ENCODE data around the gene SLCO2A1. TPM values are rescaled to one million over a fixed set of nuclear protein-coding genes. Genes with fewer than 3 reads are reported as not detected.

Gene SLCO2A1
- total and polyA plus RNA-seq, 8 donors = 1.9 to 121 (median 8.8) TPM

DNA sequence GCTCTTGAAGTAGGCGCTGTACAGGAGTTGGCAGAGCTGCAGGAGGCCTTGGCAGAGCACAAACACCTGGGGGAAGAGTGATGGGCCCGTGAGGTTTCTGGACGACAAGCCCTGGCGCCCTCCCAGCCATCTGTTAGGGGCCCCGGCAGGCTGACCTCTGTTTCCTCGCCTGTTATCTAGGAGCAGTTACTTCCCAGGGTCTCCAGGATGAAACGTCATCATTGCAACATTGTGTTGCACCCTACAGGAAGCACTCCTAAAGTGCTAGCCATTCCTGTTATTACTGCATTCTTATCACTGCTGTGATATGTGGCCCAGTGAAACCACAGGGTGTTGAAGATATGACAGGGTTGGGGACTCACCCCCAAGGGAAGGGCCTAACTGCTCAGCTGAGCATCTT, 50.2 kb downstream of the SLCO2A1 start:
- WGBS, 5 donors = 51 to 62% (median 54%) methylated on average over 7 of the region's 7 CpGs
- Histone ChIP-seq H3K4me1 (no peaks in the 10 kb centered on the region), H3K9me3 (no peaks in the 10 kb centered on the region), H3K36me3 (no peaks in the 10 kb centered on the region), H3K27me3 (no peaks in the 10 kb centered on the region), H3K4me3 (no peak overlapping the region), H3K27ac (no peak overlapping the region)
- intact Hi-C loops (cut with DNase I; ENCODE audit: low total_unique reads) = no loop called here
- no peak for TF ChIP-seq EP300 (IDR thresholded peaks at IDR 0.05)
- no peak for TF ChIP-seq POLR2A (IDR thresholded peaks at IDR 0.05)
- TF ChIP-seq POLR2AphosphoS5 (IDR thresholded peaks at IDR 0.05) = no peak
- TF ChIP-seq, protein P1, sequence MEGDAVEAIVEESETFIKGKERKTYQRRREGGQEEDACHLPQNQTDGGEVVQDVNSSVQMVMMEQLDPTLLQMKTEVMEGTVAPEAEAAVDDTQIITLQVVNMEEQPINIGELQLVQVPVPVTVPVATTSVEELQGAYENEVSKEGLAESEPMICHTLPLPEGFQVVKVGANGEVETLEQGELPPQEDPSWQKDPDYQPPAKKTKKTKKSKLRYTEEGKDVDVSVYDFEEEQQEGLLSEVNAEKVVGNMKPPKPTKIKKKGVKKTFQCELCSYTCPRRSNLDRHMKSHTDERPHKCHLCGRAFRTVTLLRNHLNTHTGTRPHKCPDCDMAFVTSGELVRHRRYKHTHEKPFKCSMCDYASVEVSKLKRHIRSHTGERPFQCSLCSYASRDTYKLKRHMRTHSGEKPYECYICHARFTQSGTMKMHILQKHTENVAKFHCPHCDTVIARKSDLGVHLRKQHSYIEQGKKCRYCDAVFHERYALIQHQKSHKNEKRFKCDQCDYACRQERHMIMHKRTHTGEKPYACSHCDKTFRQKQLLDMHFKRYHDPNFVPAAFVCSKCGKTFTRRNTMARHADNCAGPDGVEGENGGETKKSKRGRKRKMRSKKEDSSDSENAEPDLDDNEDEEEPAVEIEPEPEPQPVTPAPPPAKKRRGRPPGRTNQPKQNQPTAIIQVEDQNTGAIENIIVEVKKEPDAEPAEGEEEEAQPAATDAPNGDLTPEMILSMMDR (IDR thresholded peaks at IDR 0.05) = no peak
- DNase-seq = peak in 1 of 2 donors; percentile 25

DNA sequence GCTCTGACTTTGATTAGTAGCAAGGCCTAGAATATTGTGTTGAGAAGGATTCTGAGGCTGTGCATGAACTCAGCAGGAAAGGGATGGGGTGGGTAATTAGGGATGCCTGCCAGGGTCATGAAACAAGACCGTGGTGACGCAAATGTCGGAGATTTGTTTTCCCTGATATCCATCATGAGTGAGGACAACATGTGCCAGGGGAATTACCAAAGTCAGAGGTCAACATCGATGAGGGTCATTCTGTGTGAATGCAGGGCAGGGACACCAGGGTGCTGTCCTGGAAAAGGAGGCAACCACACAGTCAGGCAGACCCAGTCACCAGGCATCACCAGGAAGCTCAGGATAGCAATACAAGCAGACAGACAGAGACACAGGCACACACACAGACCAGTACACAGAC, 52.2 kb downstream of the SLCO2A1 start:
- H3K36me3 ChIP-seq = no peaks in the 10 kb centered on the region
- intact Hi-C loops (cut with DNase I; ENCODE audit: low total_unique reads) = no loop called here
- H3K27me3 ChIP-seq = no peaks in the 10 kb centered on the region
- H3K4me1 ChIP-seq = no peaks in the 10 kb centered on the region
- TF ChIP-seq, protein P1 (IDR thresholded peaks at IDR 0.05) = no peak
- TF ChIP-seq EP300 (IDR thresholded peaks at IDR 0.05) (no peak), POLR2A (IDR thresholded peaks at IDR 0.05) (no peak), POLR2AphosphoS5 (IDR thresholded peaks at IDR 0.05) (no peak)
- no peaks in the 10 kb centered on the region for H3K9me3 ChIP-seq
- H3K27ac ChIP-seq = no peak overlapping the region
- 73 to 85% (median 80%) methylated on average over 4 of the region's 4 CpGs for WGBS, 5 donors
- no peak overlapping the region for H3K4me3 ChIP-seq
- no peak for DNase-seq

DNA sequence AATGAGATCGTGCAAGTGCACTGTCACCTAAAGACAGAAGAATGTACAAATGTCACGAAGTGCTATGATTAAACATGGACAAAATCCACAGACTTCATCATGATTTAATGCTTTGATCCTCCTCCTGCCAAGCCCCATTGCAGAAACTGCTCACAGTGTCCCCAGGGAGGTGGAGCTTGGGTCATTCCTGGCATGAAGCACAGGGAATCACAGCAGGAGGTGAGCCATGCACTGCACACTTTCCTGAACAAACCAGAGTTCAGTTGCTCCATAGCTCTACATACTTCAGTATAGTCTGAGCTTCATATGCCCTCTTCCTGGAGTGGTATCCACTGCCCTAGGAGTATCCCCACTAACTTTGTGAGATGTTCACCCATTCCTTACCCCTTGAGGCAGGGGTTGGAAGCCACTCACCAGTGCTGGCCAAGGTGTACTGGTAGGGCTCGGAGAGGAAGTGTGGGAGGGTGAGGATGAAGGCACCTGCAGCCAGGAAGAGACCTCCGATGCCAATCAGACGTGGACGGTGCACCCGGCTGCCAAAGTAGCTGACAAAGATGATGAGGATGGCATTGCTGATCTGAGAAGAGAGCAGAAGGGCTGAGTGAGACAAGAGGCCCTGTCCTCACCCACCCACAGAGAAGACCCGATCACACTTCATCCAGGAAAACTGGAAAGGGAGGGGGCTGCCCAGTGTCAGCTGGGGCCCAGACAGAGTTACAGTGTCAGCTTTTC, 56.3 kb downstream of the SLCO2A1 start:
- H3K27me3 ChIP-seq = no peaks in the 10 kb centered on the region
- no peaks in the 10 kb centered on the region for H3K36me3 ChIP-seq
- intact Hi-C loops (cut with DNase I; ENCODE audit: low total_unique reads) = no loop called here
- no peaks in the 10 kb centered on the region for H3K4me1 ChIP-seq
- no peak overlapping the region for H3K4me3 ChIP-seq
- no peak for DNase-seq
- 85 to 94% (median 90%) methylated on average over 8 of the region's 8 CpGs for WGBS, 5 donors
- peaks cover 0 to 6% (median 0%) of the 10 kb centered on the region in 4 donors for H3K9me3 ChIP-seq
- no peak for TF ChIP-seq POLR2AphosphoS5 (IDR thresholded peaks at IDR 0.05)
- TF ChIP-seq, protein P1 (IDR thresholded peaks at IDR 0.05) = no peak
- no peak for TF ChIP-seq POLR2A (IDR thresholded peaks at IDR 0.05)
- no peak for TF ChIP-seq EP300 (IDR thresholded peaks at IDR 0.05)
- H3K27ac ChIP-seq = no peak overlapping the region

DNA sequence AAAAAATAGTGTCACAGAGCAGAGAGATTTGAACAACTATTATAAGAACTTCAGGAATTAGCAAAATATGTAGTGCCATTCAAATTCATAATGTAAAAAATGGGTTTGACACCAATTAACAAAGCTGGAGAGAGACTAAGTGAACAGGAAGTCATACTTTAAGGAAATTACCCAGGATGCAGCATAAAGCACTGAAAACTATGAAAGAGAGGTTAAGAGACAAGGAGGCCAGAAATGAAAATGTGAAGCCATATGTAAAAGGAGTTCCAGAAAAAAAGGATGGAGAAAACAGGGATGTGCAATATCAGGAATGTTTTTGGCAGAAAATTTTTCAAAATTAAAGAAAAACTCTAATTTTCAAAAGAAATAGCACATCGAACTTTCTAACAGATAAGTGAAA, 57.6 kb downstream of the SLCO2A1 start:
- Histone ChIP-seq H3K36me3 (no peaks in the 10 kb centered on the region), H3K27me3 (no peaks in the 10 kb centered on the region), H3K27ac (no peak overlapping the region), H3K4me1 (no peaks in the 10 kb centered on the region), H3K4me3 (no peak overlapping the region), H3K9me3 (peaks cover 0 to 6% (median 0%) of the 10 kb centered on the region in 4 donors)
- no peak for DNase-seq
- WGBS, 5 donors = 92 to 98% (median 97%) methylated on average over 1 of the region's 1 CpG
- TF ChIP-seq POLR2A (IDR thresholded peaks at IDR 0.05) = no peak
- intact Hi-C loops (cut with DNase I; ENCODE audit: low total_unique reads) = no loop called here

DNA sequence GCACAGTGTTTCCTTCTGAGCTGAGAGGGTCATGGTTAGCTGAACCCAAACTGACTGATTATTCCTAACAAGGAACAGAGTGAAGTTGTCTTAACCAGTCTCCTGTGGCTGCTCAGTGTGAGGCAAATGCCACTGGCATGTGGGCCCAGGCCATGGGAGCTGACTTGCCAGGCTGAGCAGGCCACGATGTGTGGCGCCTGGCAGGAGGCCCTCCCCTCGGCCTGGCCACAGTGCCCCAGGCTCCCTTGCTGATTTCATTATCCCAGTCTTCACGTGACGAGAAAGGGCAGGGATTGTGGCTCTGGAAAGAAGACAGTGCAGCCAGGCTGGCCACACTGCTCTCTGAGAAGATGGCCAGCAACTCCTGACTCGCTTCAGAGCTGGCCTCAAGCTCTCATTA, 58.8 kb downstream of the SLCO2A1 start:
- no peak overlapping the region for H3K4me3 ChIP-seq
- TF ChIP-seq POLR2AphosphoS5 (IDR thresholded peaks at IDR 0.05) = no peak
- TF ChIP-seq EP300 (IDR thresholded peaks at IDR 0.05) = no peak
- TF ChIP-seq, protein P1 (IDR thresholded peaks at IDR 0.05) = no peak
- no peak for TF ChIP-seq POLR2A (IDR thresholded peaks at IDR 0.05)
- peaks cover 0 to 6% (median 0%) of the 10 kb centered on the region in 4 donors for H3K9me3 ChIP-seq
- no peaks in the 10 kb centered on the region for H3K27me3 ChIP-seq
- H3K36me3 ChIP-seq = no peaks in the 10 kb centered on the region
- no peaks in the 10 kb centered on the region for H3K4me1 ChIP-seq
- DNase-seq = no peak
- intact Hi-C loops (cut with DNase I; ENCODE audit: low total_unique reads) = no loop called here
- 69 to 91% (median 82%) methylated on average over 6 of the region's 6 CpGs for WGBS, 5 donors
- no peak overlapping the region for H3K27ac ChIP-seq
